ENCODE measurements around the gene MAGI1. TPM values are rescaled to one million over a fixed set of nuclear protein-coding genes. Genes with fewer than 3 reads are reported as not detected.

The MAGI1 gene
- total RNA-seq, 1 experiment from 2014 or later, result 38.6 TPM

DNA sequence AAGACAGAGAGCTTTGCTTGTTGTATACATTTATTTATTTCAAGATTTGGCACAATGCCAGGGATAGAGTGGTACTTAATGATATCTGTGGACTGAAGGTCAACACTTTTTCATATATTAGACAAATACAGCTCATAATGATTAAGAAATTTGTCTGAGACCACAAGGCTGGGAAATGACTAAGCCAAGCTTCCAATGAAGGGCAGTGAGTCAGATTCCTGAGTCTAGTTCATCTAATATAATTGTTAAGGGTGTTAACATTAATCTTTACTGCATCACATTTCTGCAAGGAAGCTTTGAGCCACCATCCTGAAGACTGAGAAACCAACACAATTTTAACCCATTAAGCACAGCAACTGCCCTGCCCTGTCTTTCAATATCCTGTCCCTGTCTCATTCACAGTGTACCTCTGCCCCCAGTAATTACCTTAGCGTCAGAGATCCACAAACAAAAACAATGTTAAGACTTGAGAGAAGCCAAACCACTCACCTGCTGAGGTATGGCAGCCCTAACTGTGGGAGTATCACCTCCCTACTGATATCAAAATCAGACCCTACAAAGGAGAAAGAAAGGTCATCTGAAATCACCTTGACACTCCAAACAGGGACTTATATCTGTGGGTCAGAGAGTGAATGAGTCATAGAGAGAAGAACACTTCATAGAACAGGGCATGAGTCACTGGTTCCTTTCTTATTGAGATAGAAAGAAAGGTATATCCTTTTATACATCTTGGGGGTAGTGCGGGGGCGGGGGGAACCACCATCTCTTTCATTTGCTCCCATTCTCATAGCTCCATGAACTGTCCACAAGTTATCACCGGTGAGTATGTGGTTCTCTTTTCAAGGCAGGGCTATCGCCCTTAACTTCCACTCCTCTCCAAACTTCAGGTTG is 74.7 kb downstream of the MAGI1 start (continued):
- TF ChIP-seq, protein P1, sequence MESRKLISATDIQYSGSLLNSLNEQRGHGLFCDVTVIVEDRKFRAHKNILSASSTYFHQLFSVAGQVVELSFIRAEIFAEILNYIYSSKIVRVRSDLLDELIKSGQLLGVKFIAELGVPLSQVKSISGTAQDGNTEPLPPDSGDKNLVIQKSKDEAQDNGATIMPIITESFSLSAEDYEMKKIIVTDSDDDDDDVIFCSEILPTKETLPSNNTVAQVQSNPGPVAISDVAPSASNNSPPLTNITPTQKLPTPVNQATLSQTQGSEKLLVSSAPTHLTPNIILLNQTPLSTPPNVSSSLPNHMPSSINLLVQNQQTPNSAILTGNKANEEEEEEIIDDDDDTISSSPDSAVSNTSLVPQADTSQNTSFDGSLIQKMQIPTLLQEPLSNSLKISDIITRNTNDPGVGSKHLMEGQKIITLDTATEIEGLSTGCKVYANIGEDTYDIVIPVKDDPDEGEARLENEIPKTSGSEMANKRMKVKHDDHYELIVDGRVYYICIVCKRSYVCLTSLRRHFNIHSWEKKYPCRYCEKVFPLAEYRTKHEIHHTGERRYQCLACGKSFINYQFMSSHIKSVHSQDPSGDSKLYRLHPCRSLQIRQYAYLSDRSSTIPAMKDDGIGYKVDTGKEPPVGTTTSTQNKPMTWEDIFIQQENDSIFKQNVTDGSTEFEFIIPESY (IDR thresholded peaks at IDR 0.05; ENCODE audit: extremely low read depth, insufficient replicate concordance, low read length), result no peak
- TF ChIP-seq POLR2AphosphoS5 (IDR thresholded peaks at IDR 0.05; ENCODE audit: low read depth, low read length), result peak; percentile 39; the same call in 1 of the 2 replicates
- TF ChIP-seq EGR1 (IDR thresholded peaks at IDR 0.05; ENCODE audit: low read depth), result peak; percentile 97

DNA sequence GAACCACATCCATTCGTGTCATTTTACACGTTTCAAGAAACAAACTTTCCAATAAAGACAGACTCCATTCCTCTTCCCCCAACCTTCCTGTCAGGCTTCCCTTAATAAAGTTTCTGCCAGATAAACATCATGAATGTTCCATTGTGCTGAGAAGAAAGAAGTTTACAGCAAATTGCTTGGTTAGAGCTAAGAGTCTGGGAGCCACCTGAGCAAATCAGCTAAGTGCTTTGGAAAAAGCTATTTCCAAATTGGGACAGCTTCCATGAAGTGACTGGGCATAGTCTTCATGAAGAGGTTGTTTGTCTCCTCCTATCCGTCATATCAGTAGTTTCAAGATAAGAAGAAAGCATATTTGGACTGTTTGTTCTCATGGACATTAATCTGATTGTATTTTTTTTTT is 77.0 kb downstream of the MAGI1 start:
- intact Hi-C loops (cut with micrococcal nuclease), result no loop called here
- no peak for ATAC-seq
- H3K27ac ChIP-seq (ENCODE audit: low read depth, low read length), result 0 out of 2 replicates have a peak overlapping the region, but pooled peaks have one; percentile 5

More for the DNA sequence above, 77.0 kb downstream of the MAGI1 start:
- H2AFZ ChIP-seq (ENCODE audit: low read depth, low read length, poor library complexity, severe bottlenecking), result no peak overlapping the region
- BruUV-seq (replicated peaks), result no TSS peak
- ChIA-PET RAD21 (ENCODE audit: low non-redundant PET in 1 of 2, low total read pairs in 2 of 2, uncharacterized antibody in 2 of 2, unreplicated experiment in 2 of 2) (no interaction called here), CTCF (no interaction called here), POLR2A (no interaction called here)
- H3K9ac ChIP-seq (ENCODE audit: low read length), result no peak overlapping the region
- H3K4me3 ChIP-seq (replicated peaks in 1 of 2; ENCODE audit: low read depth in 1 of 2, low read length in 2 of 2), result no peak overlapping the region
- no peak for TF ChIP-seq EZH2phosphoT487 (IDR thresholded peaks at IDR 0.05; ENCODE audit: borderline replicate concordance)
- TF ChIP-seq, protein P1 (IDR thresholded peaks at IDR 0.05; ENCODE audit: extremely low read depth, insufficient replicate concordance, low read length), result no peak
- TF ChIP-seq TCF7L2 (IDR thresholded peaks at IDR 0.05; ENCODE audit: borderline replicate concordance, extremely low read depth, insufficient read depth, insufficient read length), result no peak
- TF ChIP-seq YY1 (IDR thresholded peaks at IDR 0.05; ENCODE audit: extremely low read depth, insufficient replicate concordance, low read depth, low read length), result no peak
- TF ChIP-seq, protein P2, sequence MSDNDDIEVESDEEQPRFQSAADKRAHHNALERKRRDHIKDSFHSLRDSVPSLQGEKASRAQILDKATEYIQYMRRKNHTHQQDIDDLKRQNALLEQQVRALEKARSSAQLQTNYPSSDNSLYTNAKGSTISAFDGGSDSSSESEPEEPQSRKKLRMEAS (IDR thresholded peaks at IDR 0.05), result no peak
- TF ChIP-seq SRF (IDR thresholded peaks at IDR 0.05; ENCODE audit: low read depth), result no peak
- TF ChIP-seq, protein P3, sequence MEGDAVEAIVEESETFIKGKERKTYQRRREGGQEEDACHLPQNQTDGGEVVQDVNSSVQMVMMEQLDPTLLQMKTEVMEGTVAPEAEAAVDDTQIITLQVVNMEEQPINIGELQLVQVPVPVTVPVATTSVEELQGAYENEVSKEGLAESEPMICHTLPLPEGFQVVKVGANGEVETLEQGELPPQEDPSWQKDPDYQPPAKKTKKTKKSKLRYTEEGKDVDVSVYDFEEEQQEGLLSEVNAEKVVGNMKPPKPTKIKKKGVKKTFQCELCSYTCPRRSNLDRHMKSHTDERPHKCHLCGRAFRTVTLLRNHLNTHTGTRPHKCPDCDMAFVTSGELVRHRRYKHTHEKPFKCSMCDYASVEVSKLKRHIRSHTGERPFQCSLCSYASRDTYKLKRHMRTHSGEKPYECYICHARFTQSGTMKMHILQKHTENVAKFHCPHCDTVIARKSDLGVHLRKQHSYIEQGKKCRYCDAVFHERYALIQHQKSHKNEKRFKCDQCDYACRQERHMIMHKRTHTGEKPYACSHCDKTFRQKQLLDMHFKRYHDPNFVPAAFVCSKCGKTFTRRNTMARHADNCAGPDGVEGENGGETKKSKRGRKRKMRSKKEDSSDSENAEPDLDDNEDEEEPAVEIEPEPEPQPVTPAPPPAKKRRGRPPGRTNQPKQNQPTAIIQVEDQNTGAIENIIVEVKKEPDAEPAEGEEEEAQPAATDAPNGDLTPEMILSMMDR (IDR thresholded peaks at IDR 0.05 in 2 of 3, conservative IDR thresholded peaks at IDR 0.05 in 1 of 3; ENCODE audit: borderline replicate concordance in 1 of 3, insufficient read depth in 1 of 3, low read depth in 2 of 3, low read length in 2 of 3), result no peak
- TF ChIP-seq JUND (IDR thresholded peaks at IDR 0.05), result no peak
- H3K9me3 ChIP-seq (ENCODE audit: control insufficient read depth in 1 of 2, insufficient read depth in 1 of 2, low read depth in 1 of 2, low read length in 2 of 2), result no peaks in the 10 kb centered on the region
- no peaks in the 10 kb centered on the region for H3K27me3 ChIP-seq (ENCODE audit: insufficient read depth, low read length)
- H3K36me3 ChIP-seq (ENCODE audit: control insufficient read depth in 1 of 2, insufficient read depth in 2 of 2, low read length in 2 of 2), result no peaks in the 10 kb centered on the region
- H3K4me1 ChIP-seq (ENCODE audit: control insufficient read depth in 1 of 2, insufficient read depth in 2 of 2, low read length in 2 of 2), result peaks cover 86 to 87% of the 10 kb centered on the region in 2 experiments
- H3K79me2 ChIP-seq (ENCODE audit: insufficient read depth, low read length), result peaks cover 11% of the 10 kb centered on the region
- DNase-seq (ENCODE audit: low read depth, low spot score), result no peak
- no peaks in the 10 kb centered on the region for H4K20me1 ChIP-seq (ENCODE audit: insufficient read depth)
- H3K9me2 ChIP-seq (ENCODE audit: insufficient read depth), result no peaks in the 10 kb centered on the region
- peak overlapping the region; percentile 36; the same call in 1 of the 2 replicates for H3K4me2 ChIP-seq (ENCODE audit: low read length)
